Measurements from ENCODE around the gene SCGN.

The SCGN gene

GRCh38 chr6:25652007-25652515, at the start of gene SCGN:
TSS of gene SCGN (plus strand) at chr6:25652215. CDS start at chr6:25652404, 189 bp downstream.
- H3K27ac ChIP-seq: no peak within 1 kb of the TSS
- peak; percentile 12 for DNase-seq (ENCODE audit: low read depth, low spot score)

GRCh38 chr6:25602674-25602982, 49.4 kb upstream of the SCGN start:
- no peak overlapping the region for H3K27ac ChIP-seq
- DNase-seq (ENCODE audit: low read depth, low spot score): no peak

- H3K27ac ChIP-seq: no peak overlapping the region
- no peak for DNase-seq (ENCODE audit: low read depth, low spot score)
These were observed 48.8 kb upstream of the SCGN start for GRCh38 chr6:25603251-25603650.

GRCh38 chr6:25606151-25606550, 45.9 kb upstream of the SCGN start:
- DNase-seq (ENCODE audit: low read depth, low spot score): no peak
- no peak overlapping the region for H3K27ac ChIP-seq

- DNase-seq (ENCODE audit: low read depth, low spot score): no peak
- H3K27ac ChIP-seq: no peak overlapping the region
These were observed 43.3 kb upstream of the SCGN start for GRCh38 chr6:25608558-25609174.

- no peak for DNase-seq (ENCODE audit: low read depth, low spot score)
- no peak overlapping the region for H3K27ac ChIP-seq
These were observed 39.3 kb upstream of the SCGN start for GRCh38 chr6:25612666-25613065.

GRCh38 chr6:25613415-25613814, 38.6 kb upstream of the SCGN start:
- no peak overlapping the region for H3K27ac ChIP-seq
- no peak for DNase-seq (ENCODE audit: low read depth, low spot score)

GRCh38 chr6:25614052-25614451, 38.0 kb upstream of the SCGN start:
- H3K27ac ChIP-seq: no peak overlapping the region
- no peak for DNase-seq (ENCODE audit: low read depth, low spot score)

GRCh38 chr6:25615471-25615870, 36.5 kb upstream of the SCGN start:
- H3K27ac ChIP-seq: no peak overlapping the region
- no peak for DNase-seq (ENCODE audit: low read depth, low spot score)

GRCh38 chr6:25617997-25618396, 34.0 kb upstream of the SCGN start:
- DNase-seq (ENCODE audit: low read depth, low spot score): no peak
- no peak overlapping the region for H3K27ac ChIP-seq

GRCh38 chr6:25619217-25619616, 32.8 kb upstream of the SCGN start:
- no peak for DNase-seq (ENCODE audit: low read depth, low spot score)
- no peak overlapping the region for H3K27ac ChIP-seq

- DNase-seq (ENCODE audit: low read depth, low spot score): no peak
- no peak overlapping the region for H3K27ac ChIP-seq
These were observed 31.6 kb upstream of the SCGN start for GRCh38 chr6:25620391-25620790.

- DNase-seq (ENCODE audit: low read depth, low spot score): no peak
- H3K27ac ChIP-seq: no peak overlapping the region
These were observed 28.9 kb upstream of the SCGN start for GRCh38 chr6:25623065-25623464.

GRCh38 chr6:25623879-25624278, 28.1 kb upstream of the SCGN start:
- no peak for DNase-seq (ENCODE audit: low read depth, low spot score)
- H3K27ac ChIP-seq: no peak overlapping the region

- H3K27ac ChIP-seq: no peak overlapping the region
- DNase-seq (ENCODE audit: low read depth, low spot score): no peak
These were observed 25.0 kb upstream of the SCGN start for GRCh38 chr6:25627001-25627400.

GRCh38 chr6:25628471-25629197, 23.4 kb upstream of the SCGN start:
- DNase-seq (ENCODE audit: low read depth, low spot score): no peak
- H3K27ac ChIP-seq: no peak overlapping the region

- no peak overlapping the region for H3K27ac ChIP-seq
- no peak for DNase-seq (ENCODE audit: low read depth, low spot score)
These were observed 22.8 kb upstream of the SCGN start for GRCh38 chr6:25629198-25629576.

- H3K27ac ChIP-seq: no peak overlapping the region
- no peak for DNase-seq (ENCODE audit: low read depth, low spot score)
These were observed 21.3 kb upstream of the SCGN start for GRCh38 chr6:25630508-25631278.

- no peak overlapping the region for H3K27ac ChIP-seq
- DNase-seq (ENCODE audit: low read depth, low spot score): no peak
These were observed 16.1 kb upstream of the SCGN start for GRCh38 chr6:25635886-25636317.

- no peak for DNase-seq (ENCODE audit: low read depth, low spot score)
- H3K27ac ChIP-seq: no peak overlapping the region
These were observed 14.8 kb upstream of the SCGN start for GRCh38 chr6:25637211-25637610.

- H3K27ac ChIP-seq: no peak overlapping the region
- no peak for DNase-seq (ENCODE audit: low read depth, low spot score)
These were observed 14.0 kb upstream of the SCGN start for GRCh38 chr6:25637960-25638434.
